ENCODE data around the gene MRPL38.

MRPL38 gene

DNA sequence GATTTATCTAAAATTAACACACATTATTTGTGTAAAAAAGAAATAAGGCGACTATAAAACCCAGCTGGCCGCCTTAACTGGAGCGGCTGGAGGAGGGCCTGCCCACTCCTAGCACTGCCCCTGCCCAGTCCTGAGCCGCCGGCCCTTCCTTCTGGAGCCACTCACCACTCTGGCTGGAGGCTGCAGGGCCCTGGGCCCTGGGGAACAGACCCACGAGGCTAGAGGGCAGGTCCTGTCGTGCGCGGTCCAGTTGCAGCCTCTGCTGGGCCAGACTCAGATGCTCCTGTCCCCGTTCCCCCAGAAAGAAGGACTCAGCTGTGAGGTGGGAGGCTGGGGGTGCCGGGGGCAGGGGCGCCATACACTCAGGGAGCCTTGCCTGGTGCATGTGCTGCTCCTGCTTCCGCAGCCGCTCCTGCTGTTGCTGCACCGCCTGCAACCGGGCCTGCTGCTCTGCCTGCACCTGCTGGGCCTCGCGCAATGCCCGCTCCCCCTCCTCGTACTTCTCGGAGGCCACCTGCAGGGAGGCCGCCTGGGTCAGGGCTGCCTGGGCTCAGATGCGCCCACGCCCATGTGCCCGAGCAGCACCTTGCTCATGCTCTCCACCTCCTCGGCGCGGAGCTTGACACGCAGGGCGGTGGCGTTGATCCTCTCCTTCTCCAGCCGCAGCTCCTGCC, 9.0 kb upstream of the MRPL38 start:
- Histone ChIP-seq H3K4me3 (no peak overlapping the region), H3K27ac (no peak overlapping the region)
- TF ChIP-seq, protein P1, sequence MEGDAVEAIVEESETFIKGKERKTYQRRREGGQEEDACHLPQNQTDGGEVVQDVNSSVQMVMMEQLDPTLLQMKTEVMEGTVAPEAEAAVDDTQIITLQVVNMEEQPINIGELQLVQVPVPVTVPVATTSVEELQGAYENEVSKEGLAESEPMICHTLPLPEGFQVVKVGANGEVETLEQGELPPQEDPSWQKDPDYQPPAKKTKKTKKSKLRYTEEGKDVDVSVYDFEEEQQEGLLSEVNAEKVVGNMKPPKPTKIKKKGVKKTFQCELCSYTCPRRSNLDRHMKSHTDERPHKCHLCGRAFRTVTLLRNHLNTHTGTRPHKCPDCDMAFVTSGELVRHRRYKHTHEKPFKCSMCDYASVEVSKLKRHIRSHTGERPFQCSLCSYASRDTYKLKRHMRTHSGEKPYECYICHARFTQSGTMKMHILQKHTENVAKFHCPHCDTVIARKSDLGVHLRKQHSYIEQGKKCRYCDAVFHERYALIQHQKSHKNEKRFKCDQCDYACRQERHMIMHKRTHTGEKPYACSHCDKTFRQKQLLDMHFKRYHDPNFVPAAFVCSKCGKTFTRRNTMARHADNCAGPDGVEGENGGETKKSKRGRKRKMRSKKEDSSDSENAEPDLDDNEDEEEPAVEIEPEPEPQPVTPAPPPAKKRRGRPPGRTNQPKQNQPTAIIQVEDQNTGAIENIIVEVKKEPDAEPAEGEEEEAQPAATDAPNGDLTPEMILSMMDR (IDR thresholded peaks at IDR 0.05): no peak
- no peak for DNase-seq (ENCODE audit: low spot score)

DNA sequence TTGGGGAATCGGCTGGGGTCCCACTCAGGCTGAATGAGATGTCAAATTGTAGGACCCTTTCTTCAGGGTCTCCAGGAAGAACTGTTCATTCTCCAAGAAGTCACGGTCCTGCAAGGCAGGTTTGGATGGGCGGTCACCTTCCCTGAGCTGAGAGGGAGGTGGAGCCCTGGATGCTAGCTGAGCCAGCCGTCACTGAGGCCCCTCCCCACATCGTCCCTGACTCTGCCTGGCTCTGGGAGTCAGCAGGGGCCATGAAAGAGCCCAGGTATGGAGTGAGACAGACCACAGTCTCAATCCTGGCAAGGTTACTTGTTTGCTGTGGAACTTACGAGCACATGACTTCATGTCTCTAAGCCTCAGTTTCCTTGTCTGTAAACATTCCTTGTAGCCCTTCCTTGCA, 6.0 kb upstream of the MRPL38 start:
- TF ChIP-seq, protein P1 (IDR thresholded peaks at IDR 0.05): no peak
- no peak overlapping the region for H3K4me3 ChIP-seq
- no peak overlapping the region for H3K27ac ChIP-seq
- DNase-seq (ENCODE audit: low spot score): no peak

DNA sequence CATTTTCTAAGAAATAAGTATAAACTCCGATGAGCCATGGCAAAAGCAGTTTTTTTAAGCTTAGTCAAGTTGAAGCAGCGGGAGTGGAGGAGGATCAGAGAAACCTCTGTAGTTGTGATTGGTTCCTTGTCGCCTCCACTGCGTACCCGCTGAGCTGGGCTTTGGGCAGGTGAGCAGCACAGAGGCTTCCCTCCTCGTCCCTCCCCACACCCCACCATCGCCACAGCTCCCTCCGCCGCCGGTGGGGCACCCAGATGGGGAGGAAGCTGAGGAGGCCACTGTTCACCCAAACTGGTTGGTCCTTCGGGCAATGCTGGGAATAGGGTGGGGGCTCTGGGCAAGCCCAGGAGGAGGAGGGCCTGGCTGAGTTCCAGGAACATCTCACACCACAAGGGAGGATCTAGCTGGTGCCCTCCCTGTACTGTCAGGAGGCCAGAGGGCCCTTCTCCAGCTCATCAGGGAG, 5.2 kb upstream of the MRPL38 start:
- Histone ChIP-seq H3K27ac (no peak overlapping the region), H3K4me3 (no peak overlapping the region)
- DNase-seq (ENCODE audit: low spot score): no peak
- TF ChIP-seq, protein P1 (IDR thresholded peaks at IDR 0.05): no peak

DNA sequence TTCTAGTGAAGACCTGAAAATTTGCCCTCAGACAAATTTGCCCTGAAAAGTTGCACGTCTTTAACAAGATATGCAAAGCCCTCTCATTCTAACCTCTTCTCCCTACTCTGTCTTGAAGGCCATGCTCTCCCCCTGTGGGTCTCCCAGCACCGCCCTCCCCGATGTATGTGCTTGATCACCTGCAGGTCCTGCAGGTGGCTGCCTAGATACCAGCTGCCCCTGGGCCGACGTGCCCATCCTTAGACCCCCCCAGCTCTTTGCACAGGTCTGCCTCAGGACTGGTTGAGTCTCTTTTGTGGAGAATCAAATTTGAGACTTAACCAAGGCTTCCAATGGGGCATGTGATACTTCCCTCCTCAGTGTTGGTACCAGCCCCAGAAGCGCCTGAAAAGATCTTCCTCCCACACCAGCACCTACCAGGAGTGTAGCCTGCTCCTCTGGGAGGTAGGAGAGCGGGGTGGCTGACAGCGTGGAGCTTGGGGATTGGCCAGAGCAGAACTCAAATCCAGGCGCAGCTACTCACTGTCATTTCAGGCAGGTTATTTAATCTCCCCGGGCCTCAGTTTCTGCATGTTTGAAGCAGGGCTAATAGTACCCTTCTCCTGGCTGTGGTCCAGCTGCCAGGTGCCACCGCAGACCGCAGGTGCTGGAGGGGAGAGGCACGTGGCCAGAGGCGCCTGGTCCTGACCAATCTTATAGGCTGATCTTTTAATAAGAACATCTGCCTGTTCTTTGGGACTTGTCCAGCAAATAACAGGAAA, 4.5 kb upstream of the MRPL38 start:
- TF ChIP-seq, protein P1 (IDR thresholded peaks at IDR 0.05): no peak
- no peak for DNase-seq (ENCODE audit: low spot score)
- no peak overlapping the region for H3K4me3 ChIP-seq
- H3K27ac ChIP-seq: no peak overlapping the region

DNA sequence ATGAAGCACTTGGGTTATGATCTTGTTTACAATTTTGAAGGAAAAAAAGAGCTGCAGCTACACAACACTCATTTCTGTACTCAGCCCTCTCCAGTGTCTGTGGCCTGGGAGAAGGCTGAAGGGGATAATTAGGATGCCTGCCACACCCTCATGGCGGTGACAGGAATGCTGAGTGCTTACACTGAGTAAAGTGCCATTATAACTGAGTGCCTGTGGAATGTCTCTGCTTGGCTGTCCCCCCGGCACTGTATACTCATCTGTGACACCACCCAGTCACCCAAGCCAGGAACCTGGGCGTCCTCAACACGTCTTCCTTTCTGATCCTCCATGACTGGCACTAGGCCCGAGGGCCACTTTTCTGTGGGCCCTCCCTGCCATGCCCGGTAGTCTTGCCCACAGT, 3.5 kb upstream of the MRPL38 start:
- H3K27ac ChIP-seq: no peak overlapping the region
- TF ChIP-seq, protein P1 (IDR thresholded peaks at IDR 0.05): no peak
- no peak overlapping the region for H3K4me3 ChIP-seq
- DNase-seq (ENCODE audit: low spot score): no peak

DNA sequence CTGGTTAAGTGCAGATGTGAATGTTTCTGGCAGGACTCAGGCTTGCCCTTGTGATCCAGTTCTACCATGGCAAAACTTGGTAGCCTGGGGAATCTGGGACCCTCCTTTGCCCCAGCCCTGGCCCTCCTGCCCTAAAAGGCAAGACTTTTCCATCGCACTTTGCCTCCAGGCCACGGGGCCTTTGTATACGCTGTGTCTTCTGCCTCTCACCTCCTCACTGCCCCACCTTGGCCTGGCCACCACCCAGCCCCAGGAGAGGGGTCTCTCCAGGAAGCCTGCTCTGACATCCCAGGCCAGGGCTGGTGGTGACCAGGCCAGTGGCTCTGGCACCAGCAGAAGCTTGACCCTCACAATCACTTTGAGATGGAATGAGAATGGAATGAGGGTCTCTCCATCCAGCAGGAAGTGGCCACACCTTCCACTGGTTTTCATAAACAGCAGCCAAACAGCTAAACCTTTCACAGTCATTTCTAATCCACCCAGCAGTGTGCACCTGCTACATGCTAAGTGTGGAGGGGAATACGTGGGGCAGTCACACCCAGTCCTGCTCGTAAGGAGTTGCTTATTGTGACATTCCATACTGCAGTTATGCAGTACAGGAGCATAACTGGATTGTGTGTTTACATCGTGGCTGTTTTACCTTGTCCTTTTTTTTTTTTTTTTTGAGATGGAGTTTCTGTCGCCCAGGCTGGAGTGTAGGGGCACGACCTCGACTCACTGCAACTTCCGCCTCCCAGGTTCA, 1.6 kb upstream of the MRPL38 start:
- TF ChIP-seq, protein P1 (IDR thresholded peaks at IDR 0.05): no peak
- H3K4me3 ChIP-seq: no peak overlapping the region
- no peak overlapping the region for H3K27ac ChIP-seq
- no peak for DNase-seq (ENCODE audit: low spot score)
